ENCODE results near the gene RPS21. TPM values are rescaled to one million over a fixed set of nuclear protein-coding genes. Genes with fewer than 3 reads are reported as not detected.

RPS21 gene
- total and polyA plus RNA-seq, 11 donors = 434 to 3,051 (median 712) TPM

GRCh38 chr20:62345681-62346370 is 41.1 kb upstream of the RPS21 start:
- peaks cover 0 to 3% (median 0%) of the 10 kb centered on the region in 12 donors for H3K4me1 ChIP-seq
- peak in 2 of 4 donors; percentile 16 to 20 for ATAC-seq
- TF ChIP-seq CTCF (IDR thresholded peaks at IDR 0.05) (no peak), POLR2A (IDR thresholded peaks at IDR 0.05) (no peak)
- no peaks in the 10 kb centered on the region for H3K27me3 ChIP-seq
- H3K4me3 ChIP-seq = no peak overlapping the region
- intact Hi-C loops (cut with DNase I) = loop anchor here in 2 of 10 donors (5.0 kb wide), 3 partner anchors 34 to 41 kb away; partner anchors contain the start of gene RPS21 (in 1 of the 2)
- 83 to 94% (median 88%) methylated on average over 13 to 25 of the region's 25 CpGs for WGBS, 4 donors
- H3K36me3 ChIP-seq = peaks cover 0 to 89% (median 59%) of the 10 kb centered on the region in 9 donors
- peaks cover 0 to 11% (median 0%) of the 10 kb centered on the region in 12 donors for H3K9me3 ChIP-seq
- H3K27ac ChIP-seq = peak overlapping the region in 1 of 12 donors; percentile 54
- peak in 2 of 5 donors; percentile 25 to 26 for DNase-seq

- H3K36me3 ChIP-seq = peaks cover 0 to 89% (median 62%) of the 10 kb centered on the region in 9 donors
- WGBS, 4 donors = 92 to 95% (median 94%) methylated on average over 17 to 34 of the region's 34 CpGs
- ATAC-seq (peak in 2 of 4 donors; percentile 18), DNase-seq (peak in 2 of 5 donors; percentile 19 to 20)
- H3K27ac ChIP-seq = peak overlapping the region in 1 of 12 donors; percentile 54
- H3K9me3 ChIP-seq = peaks cover 0 to 11% (median 0%) of the 10 kb centered on the region in 12 donors
- intact Hi-C loops (cut with DNase I) = loop anchor here in 2 of 10 donors (5.0 kb wide), 3 partner anchors 34 to 41 kb away; partner anchors contain the start of gene RPS21 (in 1 of the 2)
- no peak overlapping the region for H3K4me3 ChIP-seq
- H3K4me1 ChIP-seq = peaks cover 0 to 3% (median 0%) of the 10 kb centered on the region in 12 donors
- TF ChIP-seq POLR2A (IDR thresholded peaks at IDR 0.05) (no peak), CTCF (IDR thresholded peaks at IDR 0.05) (no peak)
- H3K27me3 ChIP-seq = no peaks in the 10 kb centered on the region
Observed at GRCh38 chr20:62346398-62347150, 40.3 kb upstream of the RPS21 start.

GRCh38 chr20:62347151-62347404 is 39.8 kb upstream of the RPS21 start:
- H3K9me3 ChIP-seq = peaks cover 0 to 11% (median 0%) of the 10 kb centered on the region in 12 donors
- H3K4me1 ChIP-seq = peaks cover 0 to 4% (median 0%) of the 10 kb centered on the region in 12 donors
- TF ChIP-seq POLR2A (IDR thresholded peaks at IDR 0.05) (no peak), CTCF (IDR thresholded peaks at IDR 0.05) (no peak)
- peaks cover 0 to 90% (median 67%) of the 10 kb centered on the region in 9 donors for H3K36me3 ChIP-seq
- intact Hi-C loops (cut with DNase I) = loop anchor here in 2 of 10 donors (5.0 kb wide), 3 partner anchors 35 to 40 kb away; partner anchors contain the start of gene RPS21 (in 1 of the 2)
- H3K27ac ChIP-seq = peak overlapping the region in 1 of 12 donors; percentile 54
- WGBS, 4 donors = 93 to 95% (median 94%) methylated on average over 10 of the region's 10 CpGs
- H3K4me3 ChIP-seq = no peak overlapping the region
- no peaks in the 10 kb centered on the region for H3K27me3 ChIP-seq
- DNase-seq = no peak
- ATAC-seq = no peak

- Histone ChIP-seq H3K27me3 (no peaks in the 10 kb centered on the region), H3K4me1 (peaks cover 0 to 8% (median 0%) of the 10 kb centered on the region in 12 donors), H3K4me3 (no peak overlapping the region), H3K9me3 (peaks cover 0 to 11% (median 0%) of the 10 kb centered on the region in 12 donors), H3K36me3 (peaks cover 0 to 88% (median 70%) of the 10 kb centered on the region in 9 donors), H3K27ac (peak overlapping the region in 1 of 12 donors; percentile 54)
- intact Hi-C loops (cut with DNase I) = loop anchor here in 2 of 10 donors (5.0 kb wide), 3 partner anchors 35 to 40 kb away; partner anchors contain the start of gene RPS21 (in 1 of the 2)
- peak in 1 of 5 donors; percentile 8 for DNase-seq
- 78 to 94% (median 82%) methylated on average over 6 to 9 of the region's 9 CpGs for WGBS, 4 donors
- ATAC-seq = no peak
- TF ChIP-seq CTCF (IDR thresholded peaks at IDR 0.05) = no peak
- TF ChIP-seq POLR2A (IDR thresholded peaks at IDR 0.05) = no peak
Observed at GRCh38 chr20:62347445-62347844, 39.5 kb upstream of the RPS21 start.

All from heart left ventricle (tissue), 16 donors.